ENCODE data around the gene ALKBH5. TPM values are rescaled to one million over a fixed set of nuclear protein-coding genes. Genes with fewer than 3 reads are reported as not detected.

The ALKBH5 gene
- 74.4 and 75.8 TPM in 2 replicates for total RNA-seq (2014; rRNA removed; shearing (Covaris generic))

- DNase-seq (ENCODE audit: low spot score): peak; percentile 93
Measured at GRCh38 chr17:18183334-18184142, at the start of gene ALKBH5. Gene ALKBH5 (plus strand): TSS chr17:18183828. CDS start chr17:18184244, 416 bp downstream.

- DNase-seq (ENCODE audit: low spot score): no peak
Measured at GRCh38 chr17:18136357-18136756, 47.3 kb upstream of the ALKBH5 start.

GRCh38 chr17:18138065-18138749 lies 45.4 kb upstream of the ALKBH5 start:
- no peak for DNase-seq (ENCODE audit: low spot score)

GRCh38 chr17:18139092-18139491 lies 44.5 kb upstream of the ALKBH5 start:
- no peak for DNase-seq (ENCODE audit: low spot score)

GRCh38 chr17:18139498-18139897 lies 44.1 kb upstream of the ALKBH5 start:
- no peak for DNase-seq (ENCODE audit: low spot score)

- peak; percentile 10 for DNase-seq (ENCODE audit: low spot score)
Measured at GRCh38 chr17:18139949-18140348, 43.7 kb upstream of the ALKBH5 start.

GRCh38 chr17:18140648-18141047 lies 43.0 kb upstream of the ALKBH5 start:
- DNase-seq (ENCODE audit: low spot score): no peak

GRCh38 chr17:18141210-18141803 lies 42.3 kb upstream of the ALKBH5 start:
- DNase-seq (ENCODE audit: low spot score): peak; percentile 70

GRCh38 chr17:18142417-18142816 lies 41.2 kb upstream of the ALKBH5 start:
- no peak for DNase-seq (ENCODE audit: low spot score)

GRCh38 chr17:18143044-18143936 lies 40.3 kb upstream of the ALKBH5 start:
- DNase-seq (ENCODE audit: low spot score): no peak

- no peak for DNase-seq (ENCODE audit: low spot score)
Measured at GRCh38 chr17:18144261-18144660, 39.4 kb upstream of the ALKBH5 start.

- no peak for DNase-seq (ENCODE audit: low spot score)
Measured at GRCh38 chr17:18144855-18145254, 38.8 kb upstream of the ALKBH5 start.

GRCh38 chr17:18145811-18146210 lies 37.8 kb upstream of the ALKBH5 start:
- no peak for DNase-seq (ENCODE audit: low spot score)

- no peak for DNase-seq (ENCODE audit: low spot score)
Measured at GRCh38 chr17:18146259-18146658, 37.4 kb upstream of the ALKBH5 start.

- no peak for DNase-seq (ENCODE audit: low spot score)
Measured at GRCh38 chr17:18146980-18147379, 36.6 kb upstream of the ALKBH5 start.

- DNase-seq (ENCODE audit: low spot score): no peak
Measured at GRCh38 chr17:18148586-18148985, 35.0 kb upstream of the ALKBH5 start.

GRCh38 chr17:18151290-18151689 lies 32.3 kb upstream of the ALKBH5 start:
- no peak for DNase-seq (ENCODE audit: low spot score)

- DNase-seq (ENCODE audit: low spot score): no peak
Measured at GRCh38 chr17:18155179-18155578, 28.4 kb upstream of the ALKBH5 start.

- no peak for DNase-seq (ENCODE audit: low spot score)
Measured at GRCh38 chr17:18156171-18156975, 27.3 kb upstream of the ALKBH5 start.

- no peak for DNase-seq (ENCODE audit: low spot score)
Measured at GRCh38 chr17:18156976-18157280, 26.7 kb upstream of the ALKBH5 start.
